ENCODE results near the gene TMEM109.

- TF ChIP-seq CTCF (IDR thresholded peaks at IDR 0.05; ENCODE audit: insufficient read depth, low read depth, low read length) = no peak
- TF ChIP-seq EZH2 (IDR thresholded peaks at IDR 0.05; ENCODE audit: insufficient read depth, low read length) = no peak
These were observed 20.3 kb downstream of the TMEM109 start for GRCh38 chr11:60934124-60934789.

Data from astrocyte (in vitro differentiated cells and primary cell).